IMR-90 (cell line): ENCODE measurements around the gene PNP.

Experiments used
- BHLHE40 ChIP-seq: fragments of 150-350 bp; IDR thresholded peaks from 2 replicates; pipeline ENCODE4 v1.6.1; 2016; ENCODE audit warnings: mild to moderate bottlenecking, low read depth, low read length
- CTCF ChIP-seq: conservative IDR thresholded peaks from 2 replicates; pipeline ENCODE4 v1.5.1; 2012; ENCODE audit warnings: mild to moderate bottlenecking, low read depth, low read length, improper control_type of control experiment
- POLR2A ChIP-seq: IDR thresholded peaks from 2 replicates; pipeline ENCODE4 v1.6.1; 2012; ENCODE audit warnings: mild to moderate bottlenecking, low read depth, low read length
- RAD21 ChIP-seq: IDR thresholded peaks from 2 replicates; pipeline ENCODE4 v1.6.1; 2012; ENCODE audit warnings: low read length, improper control_type of control experiment

- TF ChIP-seq CTCF = no peak
- TF ChIP-seq BHLHE40 = no peak
- TF ChIP-seq POLR2A = no peak
- TF ChIP-seq RAD21 = no peak
Observed at GRCh38 chr14:20487396-20487725, 18.2 kb downstream of the PNP start.
